GM23338 (cell line): Measurements from ENCODE around the gene ZNF277.

Experiments used
- CREB1 ChIP-seq: fragments of 250-450 bp; sonication (Bioruptor Pico); IDR thresholded peaks from 2 replicates; pipeline ENCODE4 v1.5.0; 2020; ENCODE audit warnings: low read depth, mild to moderate bottlenecking, moderate library complexity
- EZH2 ChIP-seq: fragments of 200-600 bp; sonication (generic); IDR thresholded peaks from one replicate; pipeline ENCODE4 v1.8.0; 2017; ENCODE audit warnings: antibody characterized with exemption, mild to moderate bottlenecking, low read depth; ENCODE audit not compliant: unreplicated experiment
- EZH2phosphoT487 ChIP-seq: fragments of 200-600 bp; sonication (generic); IDR thresholded peaks from one replicate; pipeline ENCODE4 v1.8.1; 2018; ENCODE audit warnings: antibody characterized with exemption; ENCODE audit not compliant: unreplicated experiment
- JUNB ChIP-seq: IDR thresholded peaks from one replicate; pipeline ENCODE4 v1.6.1; 2016; ENCODE audit warnings: antibody characterized with exemption; ENCODE audit not compliant: unreplicated experiment
- NANOG ChIP-seq: IDR thresholded peaks from 2 replicates; pipeline ENCODE4 v1.6.1; 2016; ENCODE audit warnings: antibody characterized with exemption, borderline replicate concordance
- POLR2AphosphoS5 ChIP-seq: IDR thresholded peaks from 2 replicates; pipeline ENCODE4 v1.6.1; 2016; ENCODE audit warnings: antibody characterized with exemption, low read depth
- ZNF331 ChIP-seq: fragments of 250-450 bp; sonication (Bioruptor Pico); IDR thresholded peaks from 2 replicates; pipeline ENCODE4 v1.5.0; 2020; ENCODE audit warnings: low read depth, mild to moderate bottlenecking, moderate library complexity
- TF ChIP-seq, protein P1 (sequence below), 2 experiments: fragments of 200-600 bp in 1 of 2; sonication (generic) in 1 of 2; conservative IDR thresholded peaks; 2 replicates each; pipeline versions ENCODE4 v1.5.1 to v1.6.1; 2016 to 2017; ENCODE audit warnings: antibody characterized with exemption in 2 of 2, low read depth in 2 of 2, mild to moderate bottlenecking in 2 of 2, moderate library complexity in 1 of 2
- TF ChIP-seq, protein P2 (sequence below): IDR thresholded peaks from one replicate; pipeline ENCODE4 v1.6.1; 2018; ENCODE audit warnings: antibody characterized with exemption; ENCODE audit not compliant: unreplicated experiment
- TF ChIP-seq, protein P3 (sequence below): IDR thresholded peaks from 2 replicates; pipeline ENCODE4 v1.6.1; 2016; ENCODE audit warnings: antibody characterized with exemption

DNA sequence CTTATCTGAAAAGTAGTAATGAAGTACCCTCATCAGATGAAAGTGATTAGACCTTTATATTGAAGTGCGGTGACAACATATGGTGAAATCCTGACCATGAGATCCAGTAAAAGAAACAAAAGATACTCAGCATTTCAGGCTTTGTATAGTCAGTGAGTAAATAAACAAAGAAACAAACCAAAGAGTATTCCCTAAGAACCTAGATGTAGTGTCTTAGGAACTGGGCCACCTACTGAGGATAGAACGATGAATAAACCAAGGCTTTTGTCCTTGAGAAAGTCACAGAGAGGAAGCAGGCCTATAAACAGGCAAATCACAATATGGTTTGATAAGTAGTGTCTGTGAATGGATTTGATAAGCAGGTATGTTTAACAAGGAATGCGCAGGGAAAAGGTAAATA lies 46.2 kb downstream of the ZNF277 start:
- TF ChIP-seq, protein P1, sequence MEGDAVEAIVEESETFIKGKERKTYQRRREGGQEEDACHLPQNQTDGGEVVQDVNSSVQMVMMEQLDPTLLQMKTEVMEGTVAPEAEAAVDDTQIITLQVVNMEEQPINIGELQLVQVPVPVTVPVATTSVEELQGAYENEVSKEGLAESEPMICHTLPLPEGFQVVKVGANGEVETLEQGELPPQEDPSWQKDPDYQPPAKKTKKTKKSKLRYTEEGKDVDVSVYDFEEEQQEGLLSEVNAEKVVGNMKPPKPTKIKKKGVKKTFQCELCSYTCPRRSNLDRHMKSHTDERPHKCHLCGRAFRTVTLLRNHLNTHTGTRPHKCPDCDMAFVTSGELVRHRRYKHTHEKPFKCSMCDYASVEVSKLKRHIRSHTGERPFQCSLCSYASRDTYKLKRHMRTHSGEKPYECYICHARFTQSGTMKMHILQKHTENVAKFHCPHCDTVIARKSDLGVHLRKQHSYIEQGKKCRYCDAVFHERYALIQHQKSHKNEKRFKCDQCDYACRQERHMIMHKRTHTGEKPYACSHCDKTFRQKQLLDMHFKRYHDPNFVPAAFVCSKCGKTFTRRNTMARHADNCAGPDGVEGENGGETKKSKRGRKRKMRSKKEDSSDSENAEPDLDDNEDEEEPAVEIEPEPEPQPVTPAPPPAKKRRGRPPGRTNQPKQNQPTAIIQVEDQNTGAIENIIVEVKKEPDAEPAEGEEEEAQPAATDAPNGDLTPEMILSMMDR (conservative IDR thresholded peaks at IDR 0.05; ENCODE audit: low read depth in 2 of 2): no peak
- TF ChIP-seq JUNB (no peak), EZH2 (no peak), ZNF331 (CRISPR knock-in tag) (no peak), EZH2phosphoT487 (no peak), POLR2AphosphoS5 (no peak), NANOG (peak; percentile 26; the same call in 1 of the 2 replicates), CREB1 (CRISPR knock-in tag) (no peak)
- TF ChIP-seq, protein P2, sequence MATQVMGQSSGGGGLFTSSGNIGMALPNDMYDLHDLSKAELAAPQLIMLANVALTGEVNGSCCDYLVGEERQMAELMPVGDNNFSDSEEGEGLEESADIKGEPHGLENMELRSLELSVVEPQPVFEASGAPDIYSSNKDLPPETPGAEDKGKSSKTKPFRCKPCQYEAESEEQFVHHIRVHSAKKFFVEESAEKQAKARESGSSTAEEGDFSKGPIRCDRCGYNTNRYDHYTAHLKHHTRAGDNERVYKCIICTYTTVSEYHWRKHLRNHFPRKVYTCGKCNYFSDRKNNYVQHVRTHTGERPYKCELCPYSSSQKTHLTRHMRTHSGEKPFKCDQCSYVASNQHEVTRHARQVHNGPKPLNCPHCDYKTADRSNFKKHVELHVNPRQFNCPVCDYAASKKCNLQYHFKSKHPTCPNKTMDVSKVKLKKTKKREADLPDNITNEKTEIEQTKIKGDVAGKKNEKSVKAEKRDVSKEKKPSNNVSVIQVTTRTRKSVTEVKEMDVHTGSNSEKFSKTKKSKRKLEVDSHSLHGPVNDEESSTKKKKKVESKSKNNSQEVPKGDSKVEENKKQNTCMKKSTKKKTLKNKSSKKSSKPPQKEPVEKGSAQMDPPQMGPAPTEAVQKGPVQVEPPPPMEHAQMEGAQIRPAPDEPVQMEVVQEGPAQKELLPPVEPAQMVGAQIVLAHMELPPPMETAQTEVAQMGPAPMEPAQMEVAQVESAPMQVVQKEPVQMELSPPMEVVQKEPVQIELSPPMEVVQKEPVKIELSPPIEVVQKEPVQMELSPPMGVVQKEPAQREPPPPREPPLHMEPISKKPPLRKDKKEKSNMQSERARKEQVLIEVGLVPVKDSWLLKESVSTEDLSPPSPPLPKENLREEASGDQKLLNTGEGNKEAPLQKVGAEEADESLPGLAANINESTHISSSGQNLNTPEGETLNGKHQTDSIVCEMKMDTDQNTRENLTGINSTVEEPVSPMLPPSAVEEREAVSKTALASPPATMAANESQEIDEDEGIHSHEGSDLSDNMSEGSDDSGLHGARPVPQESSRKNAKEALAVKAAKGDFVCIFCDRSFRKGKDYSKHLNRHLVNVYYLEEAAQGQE: no peak
- TF ChIP-seq, protein P3, sequence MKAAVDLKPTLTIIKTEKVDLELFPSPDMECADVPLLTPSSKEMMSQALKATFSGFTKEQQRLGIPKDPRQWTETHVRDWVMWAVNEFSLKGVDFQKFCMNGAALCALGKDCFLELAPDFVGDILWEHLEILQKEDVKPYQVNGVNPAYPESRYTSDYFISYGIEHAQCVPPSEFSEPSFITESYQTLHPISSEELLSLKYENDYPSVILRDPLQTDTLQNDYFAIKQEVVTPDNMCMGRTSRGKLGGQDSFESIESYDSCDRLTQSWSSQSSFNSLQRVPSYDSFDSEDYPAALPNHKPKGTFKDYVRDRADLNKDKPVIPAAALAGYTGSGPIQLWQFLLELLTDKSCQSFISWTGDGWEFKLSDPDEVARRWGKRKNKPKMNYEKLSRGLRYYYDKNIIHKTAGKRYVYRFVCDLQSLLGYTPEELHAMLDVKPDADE: no peak
